ENCODE results near the gene IFITM10. TPM values are rescaled to one million over a fixed set of nuclear protein-coding genes. Genes with fewer than 3 reads are reported as not detected.

Gene IFITM10
- total RNA-seq, 1 donor from 2014 or later: 39.8 TPM

DNA sequence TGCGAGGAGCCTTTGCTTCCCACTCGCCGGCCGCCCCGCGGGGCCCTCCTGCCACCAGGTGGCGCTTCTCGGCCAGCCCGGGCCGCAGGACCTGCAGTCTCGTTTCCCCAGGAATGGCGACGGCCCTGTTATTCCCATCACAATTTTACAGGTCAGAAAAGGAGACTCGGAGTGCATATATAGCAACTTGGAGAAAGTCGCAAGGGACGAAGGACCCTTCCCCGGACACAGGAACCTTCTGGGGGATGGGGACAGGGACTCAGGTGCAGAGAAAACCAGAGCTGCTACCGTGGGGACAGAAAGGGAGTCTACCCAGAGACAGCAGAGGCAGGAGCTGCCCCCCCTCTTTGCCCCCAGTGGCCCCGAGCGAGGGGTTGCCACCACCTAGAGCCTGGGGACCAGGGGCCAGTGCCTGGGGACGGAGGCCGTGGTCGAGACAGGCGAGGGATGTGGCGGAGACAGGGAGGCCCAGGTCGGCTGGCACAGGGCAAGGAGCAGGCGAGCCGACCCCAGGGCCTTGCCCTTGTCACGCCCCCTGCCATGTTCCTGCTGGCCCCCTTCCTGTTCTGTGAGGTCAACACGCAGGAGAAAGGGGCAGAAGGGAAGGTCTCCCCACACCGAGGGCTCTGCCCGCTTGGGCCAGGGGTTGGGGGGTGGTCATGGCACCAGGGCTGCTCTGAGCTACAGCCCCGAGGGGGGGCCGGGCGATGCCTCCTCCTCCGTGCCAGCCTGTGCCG, 56.9 kb downstream of the IFITM10 start:
- peaks cover 22% of the 10 kb centered on the region for H3K27me3 Mint-ChIP-seq (ENCODE audit: low read depth)
- H3K27ac Mint-ChIP-seq (ENCODE audit: unreplicated experiment): peak overlapping the region; percentile 22
- TF ChIP-seq, protein P1, sequence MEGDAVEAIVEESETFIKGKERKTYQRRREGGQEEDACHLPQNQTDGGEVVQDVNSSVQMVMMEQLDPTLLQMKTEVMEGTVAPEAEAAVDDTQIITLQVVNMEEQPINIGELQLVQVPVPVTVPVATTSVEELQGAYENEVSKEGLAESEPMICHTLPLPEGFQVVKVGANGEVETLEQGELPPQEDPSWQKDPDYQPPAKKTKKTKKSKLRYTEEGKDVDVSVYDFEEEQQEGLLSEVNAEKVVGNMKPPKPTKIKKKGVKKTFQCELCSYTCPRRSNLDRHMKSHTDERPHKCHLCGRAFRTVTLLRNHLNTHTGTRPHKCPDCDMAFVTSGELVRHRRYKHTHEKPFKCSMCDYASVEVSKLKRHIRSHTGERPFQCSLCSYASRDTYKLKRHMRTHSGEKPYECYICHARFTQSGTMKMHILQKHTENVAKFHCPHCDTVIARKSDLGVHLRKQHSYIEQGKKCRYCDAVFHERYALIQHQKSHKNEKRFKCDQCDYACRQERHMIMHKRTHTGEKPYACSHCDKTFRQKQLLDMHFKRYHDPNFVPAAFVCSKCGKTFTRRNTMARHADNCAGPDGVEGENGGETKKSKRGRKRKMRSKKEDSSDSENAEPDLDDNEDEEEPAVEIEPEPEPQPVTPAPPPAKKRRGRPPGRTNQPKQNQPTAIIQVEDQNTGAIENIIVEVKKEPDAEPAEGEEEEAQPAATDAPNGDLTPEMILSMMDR (IDR thresholded peaks at IDR 0.05): peak; percentile 84
- H3K9me3 Mint-ChIP-seq (ENCODE audit: low read depth): peaks cover 2% of the 10 kb centered on the region
- no peak for DNase-seq (ENCODE audit: low spot score)
- H3K4me1 Mint-ChIP-seq (ENCODE audit: low read depth): peaks cover 8% of the 10 kb centered on the region
- no peaks in the 10 kb centered on the region for H3K36me3 Mint-ChIP-seq (ENCODE audit: low read depth)
- peak overlapping the region; percentile 57 for H3K4me3 Mint-ChIP-seq (ENCODE audit: unreplicated experiment)

DNA sequence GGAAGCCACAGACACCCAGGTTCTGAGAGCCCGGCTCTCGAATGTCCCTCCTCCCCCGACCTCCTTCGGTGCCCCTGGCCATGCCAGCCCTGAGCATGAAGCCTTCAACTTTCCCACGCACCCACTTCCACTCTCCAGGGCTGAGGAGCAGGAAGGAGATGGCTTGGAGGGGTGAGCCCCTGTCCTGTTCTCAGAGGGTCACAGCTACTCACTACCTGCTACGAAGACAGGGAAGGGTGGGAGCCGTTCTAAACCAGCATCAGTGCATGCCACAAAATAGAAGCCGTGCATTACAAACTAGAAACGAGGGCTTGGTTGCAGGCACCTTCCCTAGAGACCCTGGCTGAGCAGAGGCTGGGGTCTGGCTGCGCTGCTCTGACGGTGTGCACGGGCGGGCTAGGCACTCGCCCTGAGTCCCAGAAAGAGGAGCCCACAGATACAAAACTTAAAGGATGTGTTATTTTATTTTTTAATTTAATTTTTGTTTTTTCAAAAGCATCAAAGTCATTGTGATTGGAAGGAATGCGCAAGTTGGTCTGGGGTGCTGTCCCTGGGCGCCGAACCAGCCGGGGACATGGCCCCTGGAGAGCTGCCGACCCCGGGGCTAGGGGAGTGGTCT, 57.6 kb downstream of the IFITM10 start:
- Mint-ChIP-seq H3K4me1 (ENCODE audit: low read depth) (peaks cover 8% of the 10 kb centered on the region), H3K27me3 (ENCODE audit: low read depth) (peaks cover 25% of the 10 kb centered on the region), H3K36me3 (ENCODE audit: low read depth) (no peaks in the 10 kb centered on the region), H3K27ac (ENCODE audit: unreplicated experiment) (no peak overlapping the region), H3K4me3 (ENCODE audit: unreplicated experiment) (no peak overlapping the region), H3K9me3 (ENCODE audit: low read depth) (no peaks in the 10 kb centered on the region)
- TF ChIP-seq, protein P1 (IDR thresholded peaks at IDR 0.05): no peak
- no peak for DNase-seq (ENCODE audit: low spot score)

DNA sequence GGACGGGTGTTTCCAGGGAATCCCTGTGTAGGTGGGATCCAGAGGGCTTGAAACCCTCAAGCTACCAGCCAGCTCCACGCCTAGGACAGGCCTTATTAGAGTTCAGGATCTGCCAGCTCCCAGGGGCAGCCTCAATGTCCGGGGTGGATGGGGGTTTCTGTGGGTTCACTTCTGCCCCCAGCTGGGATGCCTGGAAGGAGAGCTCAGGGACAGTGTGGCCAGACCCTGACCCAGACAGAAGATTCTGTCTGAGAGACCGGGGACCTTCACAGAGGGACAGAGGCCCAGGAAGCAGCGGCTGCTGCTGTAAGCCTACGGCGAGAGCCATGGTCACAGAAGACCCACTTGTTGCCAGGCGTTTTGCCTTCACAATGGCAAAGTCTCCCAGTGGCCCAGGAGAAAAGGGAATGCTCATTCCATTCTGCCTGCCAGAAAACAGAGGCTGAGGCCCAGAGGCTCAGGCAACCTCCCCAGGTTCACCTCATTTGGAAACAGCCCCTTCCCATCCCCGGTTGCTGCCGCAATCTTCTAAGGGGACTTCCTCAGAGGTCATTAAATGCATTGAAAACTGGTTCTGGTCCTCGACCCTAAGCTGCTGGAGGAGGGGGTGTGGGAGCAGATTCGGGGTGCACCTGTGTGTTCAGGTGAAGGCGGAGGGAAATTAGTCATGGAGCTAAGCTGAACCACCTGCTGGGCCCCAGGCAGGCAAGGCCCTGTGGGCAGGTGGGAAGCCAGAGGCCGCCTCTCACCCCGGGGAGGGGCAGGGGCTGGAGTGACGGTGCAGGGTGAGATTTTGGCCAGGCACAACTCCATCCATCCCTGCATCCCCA, 58.3 kb downstream of the IFITM10 start:
- Mint-ChIP-seq H3K27me3 (ENCODE audit: low read depth) (peaks cover 25% of the 10 kb centered on the region), H3K4me1 (ENCODE audit: low read depth) (peaks cover 8% of the 10 kb centered on the region), H3K36me3 (ENCODE audit: low read depth) (no peaks in the 10 kb centered on the region), H3K4me3 (ENCODE audit: unreplicated experiment) (no peak overlapping the region), H3K27ac (ENCODE audit: unreplicated experiment) (no peak overlapping the region), H3K9me3 (ENCODE audit: low read depth) (no peaks in the 10 kb centered on the region)
- TF ChIP-seq, protein P1 (IDR thresholded peaks at IDR 0.05): no peak
- no peak for DNase-seq (ENCODE audit: low spot score)

DNA sequence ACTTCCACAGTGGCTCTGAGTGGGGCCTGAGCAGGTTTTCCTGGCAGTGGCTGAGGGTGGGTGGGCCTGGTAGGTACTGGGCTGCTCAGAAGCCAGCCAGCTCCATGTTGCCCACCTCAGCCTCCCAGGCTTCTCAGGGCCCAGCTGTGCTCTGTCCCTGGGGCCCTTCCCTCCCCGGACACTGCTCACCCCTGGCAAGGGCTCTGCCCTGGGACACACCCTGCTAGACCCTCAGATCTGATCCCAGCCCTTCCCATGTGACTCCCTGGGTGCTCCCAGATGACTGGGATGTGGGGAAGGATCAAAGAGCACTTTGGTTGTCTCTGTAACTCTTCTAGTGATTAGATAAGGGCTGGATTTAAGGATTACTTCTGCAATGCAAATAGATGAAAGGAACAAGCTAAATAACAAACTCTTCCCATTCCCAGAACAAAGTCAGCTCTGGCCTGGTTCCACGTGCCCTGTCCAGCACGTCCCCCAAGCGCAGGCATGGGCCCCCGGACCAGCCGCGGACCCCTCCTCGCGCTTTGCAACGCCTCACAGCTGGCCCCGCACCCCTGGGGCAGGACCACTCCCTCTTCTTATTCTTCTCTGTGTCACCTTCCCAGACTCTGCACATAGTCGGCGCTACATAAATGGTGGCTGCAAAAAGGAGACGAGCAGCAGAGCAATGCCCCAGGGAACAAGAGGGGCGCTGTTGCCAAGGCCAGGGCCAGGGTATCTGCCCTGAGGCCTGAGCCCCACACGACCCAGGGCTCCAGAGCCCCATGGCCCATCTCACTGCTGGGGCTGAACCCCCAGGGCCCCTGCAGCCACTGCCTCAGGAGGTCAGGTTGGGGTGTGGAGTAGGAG, 59.1 kb downstream of the IFITM10 start:
- Mint-ChIP-seq H3K9me3 (ENCODE audit: low read depth) (no peaks in the 10 kb centered on the region), H3K27ac (ENCODE audit: unreplicated experiment) (no peak overlapping the region), H3K36me3 (ENCODE audit: low read depth) (no peaks in the 10 kb centered on the region), H3K27me3 (ENCODE audit: low read depth) (peaks cover 22% of the 10 kb centered on the region), H3K4me3 (ENCODE audit: unreplicated experiment) (no peak overlapping the region), H3K4me1 (ENCODE audit: low read depth) (peaks cover 8% of the 10 kb centered on the region)
- TF ChIP-seq, protein P1 (IDR thresholded peaks at IDR 0.05): no peak
- no peak for DNase-seq (ENCODE audit: low spot score)

Data from chondrocyte (in vitro differentiated cells).